Prostate gland (tissue), 2 donors: ENCODE data around the gene DAZ2.
"Not testable (repeated sequence)": the region's sequence is repeated elsewhere in the genome, so short reads cannot be mapped to it uniquely, and the experiment has no call there.

Experiments used
- POLR2A ChIP-seq: fragments of 450-650 bp; IDR thresholded peaks from one replicate; pipeline ENCODE4 v1.6.1; 2016; ENCODE audit warnings: antibody characterized with exemption, mild to moderate bottlenecking
- POLR2AphosphoS5 ChIP-seq: sonication (generic); formaldehyde crosslinking; IDR thresholded peaks from one replicate; pipeline ENCODE4 v1.6.1; 2017; ENCODE audit warnings: antibody characterized with exemption
- TF ChIP-seq, protein P1 (sequence below), 4 experiments: fragments of 200-600 bp in 2 of 4; fragments of 450-650 bp in 2 of 4; sonication (generic) in 2 of 4; IDR thresholded peaks; 1 replicate in 3 of 4; 2 replicates in 1 of 4; pipeline ENCODE4 v1.5.1; 2016 to 2019; ENCODE audit warnings: antibody characterized with exemption in 4 of 4, mild to moderate bottlenecking in 2 of 4, moderate library complexity in 2 of 4

DNA sequence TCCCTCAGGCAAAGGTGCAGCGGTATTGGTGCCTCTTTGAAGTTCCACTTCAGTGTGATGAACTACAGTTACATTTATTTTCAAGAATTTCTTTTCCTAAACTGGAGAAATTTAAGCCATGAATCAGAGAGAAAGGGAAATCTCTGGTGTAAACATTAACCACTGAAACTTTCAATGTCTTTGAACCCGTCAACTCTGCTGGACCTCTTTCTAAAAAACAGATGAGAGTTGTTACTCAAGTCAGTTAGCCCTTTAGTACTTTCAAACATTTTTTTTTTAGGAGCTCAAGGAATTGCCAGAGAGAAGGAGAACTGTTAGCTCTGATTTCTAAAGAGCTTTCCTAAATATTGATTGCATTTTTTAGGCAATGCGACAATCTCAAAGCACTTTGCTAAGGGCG, 11.9 kb upstream of the DAZ2 start:
- not testable (repeated sequence) for TF ChIP-seq POLR2A, POLR2AphosphoS5
- TF ChIP-seq, protein P1, sequence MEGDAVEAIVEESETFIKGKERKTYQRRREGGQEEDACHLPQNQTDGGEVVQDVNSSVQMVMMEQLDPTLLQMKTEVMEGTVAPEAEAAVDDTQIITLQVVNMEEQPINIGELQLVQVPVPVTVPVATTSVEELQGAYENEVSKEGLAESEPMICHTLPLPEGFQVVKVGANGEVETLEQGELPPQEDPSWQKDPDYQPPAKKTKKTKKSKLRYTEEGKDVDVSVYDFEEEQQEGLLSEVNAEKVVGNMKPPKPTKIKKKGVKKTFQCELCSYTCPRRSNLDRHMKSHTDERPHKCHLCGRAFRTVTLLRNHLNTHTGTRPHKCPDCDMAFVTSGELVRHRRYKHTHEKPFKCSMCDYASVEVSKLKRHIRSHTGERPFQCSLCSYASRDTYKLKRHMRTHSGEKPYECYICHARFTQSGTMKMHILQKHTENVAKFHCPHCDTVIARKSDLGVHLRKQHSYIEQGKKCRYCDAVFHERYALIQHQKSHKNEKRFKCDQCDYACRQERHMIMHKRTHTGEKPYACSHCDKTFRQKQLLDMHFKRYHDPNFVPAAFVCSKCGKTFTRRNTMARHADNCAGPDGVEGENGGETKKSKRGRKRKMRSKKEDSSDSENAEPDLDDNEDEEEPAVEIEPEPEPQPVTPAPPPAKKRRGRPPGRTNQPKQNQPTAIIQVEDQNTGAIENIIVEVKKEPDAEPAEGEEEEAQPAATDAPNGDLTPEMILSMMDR (IDR thresholded peaks at IDR 0.05): not testable (repeated sequence)
